Fibroblast of the aortic adventitia (primary cell): ENCODE results near the gene ZCCHC18. TPM values are rescaled to one million over a fixed set of nuclear protein-coding genes. Genes with fewer than 3 reads are reported as not detected.

Experiments
- DNase-seq: peaks from one replicate; pipeline ENCODE4 v3.0.0-alpha.2; 2010; ENCODE audit warnings: low read depth
- H3K4me3 ChIP-seq: 2 replicates; pipeline ENCODE4 v1.5.1; 2011; ENCODE audit warnings: low read depth, mild to moderate bottlenecking, control low read depth, low read length, moderate library complexity
- CTCF ChIP-seq: IDR thresholded peaks from 2 replicates; pipeline ENCODE4 v1.5.1; 2011; ENCODE audit warnings: mild to moderate bottlenecking, low read length, control low read depth, inconsistent platforms; ENCODE audit not compliant: insufficient read depth
- total RNA-seq: library from RNA; depleted of rRNA; stranded (reverse); fragments of >200 nt; gene quantifications from 2 replicates; pipeline ENCODE4 v1.2.3, GENCODE V29; 2012; ENCODE audit warnings: low replicate concordance

Gene ZCCHC18
- total RNA-seq, 1 donor, result 0.27 TPM

GRCh38 chrX:104134583-104135261 lies 22.4 kb downstream of the ZCCHC18 start:
- no peak overlapping the region for H3K4me3 ChIP-seq

GRCh38 chrX:104135677-104136076 lies 23.4 kb downstream of the ZCCHC18 start:
- peak; percentile 27 for DNase-seq
- H3K4me3 ChIP-seq, result no peak overlapping the region
- no peak for TF ChIP-seq CTCF

More at GRCh38 chrX:104134583-104135261, 22.4 kb downstream of the ZCCHC18 start:
- no peak for DNase-seq
- TF ChIP-seq CTCF, result no peak

- peak; percentile 95 for DNase-seq
- peak; percentile 80 for TF ChIP-seq CTCF
- H3K4me3 ChIP-seq, result peak overlapping the region; percentile 67
Measured at GRCh38 chrX:104136241-104137019, 24.1 kb downstream of the ZCCHC18 start.

- no peak for TF ChIP-seq CTCF
- no peak overlapping the region for H3K4me3 ChIP-seq
- DNase-seq, result peak; percentile 28
Measured at GRCh38 chrX:104137496-104137895, 25.2 kb downstream of the ZCCHC18 start.

GRCh38 chrX:104141087-104141760 lies 28.9 kb downstream of the ZCCHC18 start:
- TF ChIP-seq CTCF, result no peak

GRCh38 chrX:104151037-104151436 lies 38.7 kb downstream of the ZCCHC18 start:
- no peak for DNase-seq
- TF ChIP-seq CTCF, result no peak
- no peak overlapping the region for H3K4me3 ChIP-seq

More at GRCh38 chrX:104141087-104141760, 28.9 kb downstream of the ZCCHC18 start:
- H3K4me3 ChIP-seq, result no peak overlapping the region
- DNase-seq, result no peak
